GM18858 (cell line): ENCODE data around the gene CLN3.
"Not testable (repeated sequence)": the region's sequence is repeated elsewhere in the genome, so short reads cannot be mapped to it uniquely, and the experiment has no call there.

Experiments
- ATAC-seq: cut with Tn5 transposase; IDR thresholded peaks from one replicate; pipeline ENCODE4 v1.9.1; 2021; ENCODE audit not compliant: unreplicated experiment

The CLN3 gene

GRCh38 chr16:28495098-28495793 lies 3.4 kb upstream of the CLN3 start:
- ATAC-seq, result no peak

GRCh38 chr16:28494121-28494851 lies 2.4 kb upstream of the CLN3 start, which contains the start of gene APOBR:
APOBR (plus strand) TSS chr16:28494643; CDS start chr16:28494682, 39 bp downstream.
- ATAC-seq, result no peak

GRCh38 chr16:28492511-28492910 lies 637 bp upstream of the CLN3 start:
- no peak for ATAC-seq

- no peak for ATAC-seq
Measured at GRCh38 chr16:28491230-28491969, 474 bp downstream of the CLN3 start.

- no peak for ATAC-seq
Measured at GRCh38 chr16:28486266-28486665, 5.6 kb downstream of the CLN3 start.

GRCh38 chr16:28483361-28483760 lies 8.5 kb downstream of the CLN3 start:
- ATAC-seq, result not testable (repeated sequence)

- ATAC-seq, result no peak
Measured at GRCh38 chr16:28482026-28482425, 9.8 kb downstream of the CLN3 start.

GRCh38 chr16:28478506-28479180 lies 13.2 kb downstream of the CLN3 start:
- no peak for ATAC-seq

- no peak for ATAC-seq
Measured at GRCh38 chr16:28477311-28477920, 14.5 kb downstream of the CLN3 start.

GRCh38 chr16:28475221-28475620 lies 16.7 kb downstream of the CLN3 start:
- ATAC-seq, result no peak

GRCh38 chr16:28473714-28474265 lies 18.1 kb downstream of the CLN3 start:
- ATAC-seq, result no peak

- not testable (repeated sequence) for ATAC-seq
Measured at GRCh38 chr16:28447081-28447480, 44.8 kb downstream of the CLN3 start.

- ATAC-seq, result not testable (repeated sequence)
Measured at GRCh38 chr16:28446388-28446787, 45.5 kb downstream of the CLN3 start.

- ATAC-seq, result not testable (repeated sequence)
Measured at GRCh38 chr16:28443943-28444342, 47.9 kb downstream of the CLN3 start.

- ATAC-seq, result not testable (repeated sequence)
Measured at GRCh38 chr16:28438899-28439298, 53.0 kb downstream of the CLN3 start.

GRCh38 chr16:28435340-28435739 lies 56.5 kb downstream of the CLN3 start:
- ATAC-seq, result not testable (repeated sequence)
